Neural progenitor cell (in vitro differentiated cells): ENCODE results near the gene SLC25A52. TPM values are rescaled to one million over a fixed set of nuclear protein-coding genes. Genes with fewer than 3 reads are reported as not detected.

Experiments used
- DNase-seq: peaks from one replicate; pipeline ENCODE4 v3.0.0-alpha.2; 2016; ENCODE audit warnings: low spot score
- H2AFZ ChIP-seq: fragments of 200-600 bp; sonication (generic); replicated peaks from 2 replicates; pipeline ENCODE4 v1.6.1; 2016; ENCODE audit warnings: antibody characterized with exemption
- H3F3A ChIP-seq: fragments of 200-600 bp; sonication (generic); 2 replicates; pipeline ENCODE4 v1.6.1; 2016; ENCODE audit warnings: antibody characterized with exemption, low read depth
- H3K27ac ChIP-seq: fragments of 200-600 bp; sonication (generic); 2 replicates; pipeline ENCODE4 v1.5.1; 2016; ENCODE audit warnings: mild to moderate bottlenecking
- H3K27me3 ChIP-seq: fragments of 200-600 bp; sonication (generic); 2 replicates; pipeline ENCODE4 v1.6.1; 2016; ENCODE audit warnings: mild to moderate bottlenecking, moderate library complexity
- H3K36me3 ChIP-seq: fragments of 200-600 bp; sonication (generic); 2 replicates; pipeline ENCODE4 v1.5.1; 2016
- H3K4me1 ChIP-seq: fragments of 200-600 bp; sonication (generic); 2 replicates; pipeline ENCODE4 v1.6.1; 2016; ENCODE audit warnings: mixed run types
- H3K4me2 ChIP-seq: fragments of 200-600 bp; sonication (generic); 2 replicates; pipeline ENCODE4 v1.6.1; 2016
- H3K4me3 ChIP-seq: fragments of 200-600 bp; sonication (generic); 2 replicates; pipeline ENCODE4 v1.5.1; 2016
- H3K79me2 ChIP-seq: fragments of 200-600 bp; sonication (generic); 2 replicates; pipeline ENCODE4 v1.6.1; 2016; ENCODE audit warnings: low read depth
- H3K9ac ChIP-seq: fragments of 200-600 bp; sonication (generic); 2 replicates; pipeline ENCODE4 v1.6.1; 2016
- H3K9me3 ChIP-seq: fragments of 200-600 bp; sonication (generic); 2 replicates; pipeline ENCODE4 v1.5.1; 2016; ENCODE audit warnings: low read depth
- H4K20me1 ChIP-seq: fragments of 200-600 bp; sonication (generic); 2 replicates; pipeline ENCODE4 v1.6.1; 2016; ENCODE audit warnings: low read depth
- H3K27ac Mint-ChIP-seq: 3 replicates; pipeline ENCODE4 v1.8.0; 2021; ENCODE audit warnings: mixed read lengths
- H3K27me3 Mint-ChIP-seq: 2 replicates; pipeline ENCODE4 v1.8.0; 2022; ENCODE audit warnings: low read depth, mild to moderate bottlenecking, inconsistent platforms, moderate library complexity, mixed read lengths; ENCODE audit not compliant: insufficient read depth
- H3K36me3 Mint-ChIP-seq: 3 replicates; pipeline ENCODE4 v1.8.0; 2021; ENCODE audit warnings: mixed read lengths
- H3K4me1 Mint-ChIP-seq: 3 replicates; pipeline ENCODE4 v1.8.0; 2021; ENCODE audit warnings: mixed read lengths
- H3K4me3 Mint-ChIP-seq: 3 replicates; pipeline ENCODE4 v1.8.0; 2021; ENCODE audit warnings: mild to moderate bottlenecking, moderate library complexity, mixed read lengths
- H3K9me3 Mint-ChIP-seq: 3 replicates; pipeline ENCODE4 v1.8.0; 2020; ENCODE audit warnings: mixed read lengths
- EZH2 ChIP-seq: fragments of 200-600 bp; sonication (generic); IDR thresholded peaks from 2 replicates; pipeline ENCODE4 v1.6.1; 2017; ENCODE audit warnings: antibody characterized with exemption, mild to moderate bottlenecking, moderate library complexity
- EZH2phosphoT487 ChIP-seq: fragments of 200-600 bp; sonication (generic); IDR thresholded peaks from 2 replicates; pipeline ENCODE4 v1.6.1; 2017; ENCODE audit warnings: antibody characterized with exemption
- total RNA-seq: library from RNA; depleted of rRNA; stranded (reverse); fragments of >200 nt; gene quantifications from 2 replicates; pipeline ENCODE4 v1.2.3, GENCODE V29; 2015; ENCODE audit warnings: low replicate concordance
- TF ChIP-seq, protein P1 (sequence below): fragments of 200-600 bp; sonication (generic); IDR thresholded peaks from 2 replicates; pipeline ENCODE4 v1.5.1; 2017; ENCODE audit warnings: antibody characterized with exemption, mild to moderate bottlenecking

Gene SLC25A52
- total RNA-seq, 1 donor from 2014 or later = not detected

DNA sequence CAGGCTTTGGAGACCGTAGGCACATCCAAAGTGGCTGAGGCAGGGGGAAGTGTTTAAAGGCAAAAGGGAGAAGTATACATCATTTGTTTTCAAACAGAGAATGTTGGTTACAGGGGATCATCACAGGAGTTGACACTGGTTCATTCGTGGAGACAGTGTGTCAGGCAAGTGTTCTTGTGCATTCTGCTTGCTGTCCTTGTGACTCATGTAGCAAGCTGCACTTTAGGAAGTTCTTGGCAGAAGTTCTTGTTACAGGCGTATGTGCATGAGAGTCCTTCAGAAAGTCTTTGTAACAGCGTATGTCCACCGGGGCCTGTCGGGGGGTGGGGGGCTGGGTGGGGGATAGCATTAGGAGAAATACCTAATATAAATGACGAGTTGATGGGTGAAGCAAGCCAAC lies 39.8 kb downstream of the SLC25A52 start:
- H3K9me3 Mint-ChIP-seq = peaks cover 8% of the 10 kb centered on the region
- DNase-seq = no peak
- no peaks in the 10 kb centered on the region for H3K36me3 ChIP-seq
- H2AFZ ChIP-seq = no peak overlapping the region
- no peaks in the 10 kb centered on the region for H3K4me1 ChIP-seq
- H3K4me3 ChIP-seq = no peak overlapping the region
- H3K4me1 Mint-ChIP-seq = no peaks in the 10 kb centered on the region
- no peaks in the 10 kb centered on the region for H3K9me3 ChIP-seq
- no peak overlapping the region for H3K9ac ChIP-seq
- H3K27ac Mint-ChIP-seq = no peak overlapping the region
- H3K36me3 Mint-ChIP-seq = no peaks in the 10 kb centered on the region
- TF ChIP-seq, protein P1, sequence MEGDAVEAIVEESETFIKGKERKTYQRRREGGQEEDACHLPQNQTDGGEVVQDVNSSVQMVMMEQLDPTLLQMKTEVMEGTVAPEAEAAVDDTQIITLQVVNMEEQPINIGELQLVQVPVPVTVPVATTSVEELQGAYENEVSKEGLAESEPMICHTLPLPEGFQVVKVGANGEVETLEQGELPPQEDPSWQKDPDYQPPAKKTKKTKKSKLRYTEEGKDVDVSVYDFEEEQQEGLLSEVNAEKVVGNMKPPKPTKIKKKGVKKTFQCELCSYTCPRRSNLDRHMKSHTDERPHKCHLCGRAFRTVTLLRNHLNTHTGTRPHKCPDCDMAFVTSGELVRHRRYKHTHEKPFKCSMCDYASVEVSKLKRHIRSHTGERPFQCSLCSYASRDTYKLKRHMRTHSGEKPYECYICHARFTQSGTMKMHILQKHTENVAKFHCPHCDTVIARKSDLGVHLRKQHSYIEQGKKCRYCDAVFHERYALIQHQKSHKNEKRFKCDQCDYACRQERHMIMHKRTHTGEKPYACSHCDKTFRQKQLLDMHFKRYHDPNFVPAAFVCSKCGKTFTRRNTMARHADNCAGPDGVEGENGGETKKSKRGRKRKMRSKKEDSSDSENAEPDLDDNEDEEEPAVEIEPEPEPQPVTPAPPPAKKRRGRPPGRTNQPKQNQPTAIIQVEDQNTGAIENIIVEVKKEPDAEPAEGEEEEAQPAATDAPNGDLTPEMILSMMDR = no peak
- no peak for TF ChIP-seq EZH2phosphoT487
- TF ChIP-seq EZH2 = no peak
- peaks cover 2% of the 10 kb centered on the region for H3K27me3 Mint-ChIP-seq
- H3K4me2 ChIP-seq = no peak overlapping the region
- H4K20me1 ChIP-seq = no peaks in the 10 kb centered on the region
- no peaks in the 10 kb centered on the region for H3K79me2 ChIP-seq
- no peaks in the 10 kb centered on the region for H3F3A ChIP-seq
- no peak overlapping the region for H3K4me3 Mint-ChIP-seq
- H3K27ac ChIP-seq = no peak overlapping the region
- H3K27me3 ChIP-seq = no peaks in the 10 kb centered on the region

DNA sequence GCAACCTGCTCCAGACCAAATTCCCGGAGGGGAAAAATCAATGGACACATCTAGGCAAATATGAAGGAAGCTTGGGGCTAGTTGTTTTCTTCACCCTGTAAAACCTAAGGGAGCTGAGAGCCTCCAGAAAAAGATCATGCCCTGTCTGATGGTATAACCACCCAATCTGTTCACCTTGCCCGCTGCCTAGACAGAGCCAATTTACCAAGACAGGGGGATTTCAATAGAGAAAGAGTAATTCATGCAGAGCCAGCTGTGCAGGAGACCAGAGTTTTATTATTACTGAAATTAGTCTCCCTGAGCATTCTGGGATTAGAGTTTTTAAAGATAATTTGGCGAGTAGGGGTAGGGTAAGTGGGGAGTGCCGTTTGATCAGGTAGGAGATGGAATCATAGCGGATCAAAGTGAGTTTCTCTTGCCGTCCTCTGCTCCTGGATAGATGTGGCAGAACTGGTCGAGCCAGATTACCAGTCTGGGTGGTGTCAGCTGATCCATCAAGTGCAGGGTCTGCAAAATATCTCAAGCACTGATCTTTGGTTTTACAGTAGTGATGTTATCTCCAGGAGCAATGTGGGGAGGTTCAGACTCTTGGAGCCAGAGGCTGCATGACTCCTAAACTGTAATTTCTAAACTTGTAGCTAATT lies 41.2 kb downstream of the SLC25A52 start:
- Mint-ChIP-seq H3K27ac (no peak overlapping the region), H3K4me1 (no peaks in the 10 kb centered on the region), H3K27me3 (peaks cover 2% of the 10 kb centered on the region), H3K36me3 (no peaks in the 10 kb centered on the region), H3K9me3 (peaks cover 8% of the 10 kb centered on the region), H3K4me3 (no peak overlapping the region)
- Histone ChIP-seq H3K79me2 (no peaks in the 10 kb centered on the region), H2AFZ (no peak overlapping the region), H3F3A (no peaks in the 10 kb centered on the region), H3K4me2 (no peak overlapping the region), H3K9ac (no peak overlapping the region), H3K27me3 (no peaks in the 10 kb centered on the region), H3K4me3 (no peak overlapping the region), H4K20me1 (no peaks in the 10 kb centered on the region), H3K27ac (no peak overlapping the region), H3K9me3 (no peaks in the 10 kb centered on the region), H3K36me3 (no peaks in the 10 kb centered on the region), H3K4me1 (no peaks in the 10 kb centered on the region)
- no peak for DNase-seq
- TF ChIP-seq, protein P1 = no peak
- no peak for TF ChIP-seq EZH2
- TF ChIP-seq EZH2phosphoT487 = no peak

DNA sequence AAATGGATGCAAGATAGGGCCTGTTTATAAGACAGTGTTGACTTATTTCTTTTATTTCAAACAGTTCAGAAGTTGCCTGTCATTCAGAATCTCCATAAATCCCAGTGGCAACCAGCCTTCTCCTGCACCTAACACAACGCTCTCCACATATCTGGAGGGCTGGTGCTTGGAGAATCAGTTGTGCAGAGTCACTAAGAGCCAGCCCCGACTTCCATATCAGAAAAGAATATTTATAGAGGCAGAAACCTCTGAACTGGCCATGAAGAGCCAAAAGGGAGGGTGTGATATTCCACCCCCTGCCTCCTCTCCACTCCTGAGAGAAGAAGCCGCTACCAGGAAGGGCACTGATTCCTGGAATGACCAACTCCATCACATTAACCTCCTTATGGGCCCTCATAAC lies 42.3 kb downstream of the SLC25A52 start:
- no peaks in the 10 kb centered on the region for H3K4me1 Mint-ChIP-seq
- Histone ChIP-seq H3K27ac (no peak overlapping the region), H3K36me3 (no peaks in the 10 kb centered on the region), H2AFZ (no peak overlapping the region), H3K9me3 (no peaks in the 10 kb centered on the region), H3K4me2 (no peak overlapping the region), H3K9ac (no peak overlapping the region), H3K27me3 (no peaks in the 10 kb centered on the region), H3F3A (no peaks in the 10 kb centered on the region), H3K4me3 (no peak overlapping the region), H4K20me1 (no peaks in the 10 kb centered on the region), H3K79me2 (no peaks in the 10 kb centered on the region), H3K4me1 (no peaks in the 10 kb centered on the region)
- no peak overlapping the region for H3K4me3 Mint-ChIP-seq
- TF ChIP-seq, protein P1 = no peak
- TF ChIP-seq EZH2phosphoT487 (no peak), EZH2 (no peak)
- H3K27ac Mint-ChIP-seq = no peak overlapping the region
- no peaks in the 10 kb centered on the region for H3K36me3 Mint-ChIP-seq
- peaks cover 8% of the 10 kb centered on the region for H3K9me3 Mint-ChIP-seq
- no peak for DNase-seq
- H3K27me3 Mint-ChIP-seq = peaks cover 2% of the 10 kb centered on the region
